ENCODE results near the gene ADGRF1.

DNA sequence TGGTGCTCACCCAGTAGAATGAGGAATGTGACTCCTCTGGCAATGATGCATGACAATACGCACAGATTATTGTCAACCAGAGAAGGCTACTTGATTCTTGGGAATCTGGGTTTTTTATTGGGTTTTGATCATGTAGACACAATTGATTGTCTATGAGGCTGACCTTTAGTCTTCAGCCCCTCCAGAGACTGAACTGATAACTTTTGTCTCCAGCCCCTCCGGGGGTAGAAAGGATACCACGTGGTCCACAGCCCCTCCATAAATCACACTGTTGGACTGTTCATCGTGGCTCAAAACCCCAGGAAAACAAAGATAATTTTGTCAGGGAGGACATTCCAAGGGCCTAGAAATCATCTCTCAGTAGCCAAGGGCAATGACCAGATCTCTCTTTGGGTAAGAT is 62.9 kb downstream of the ADGRF1 start:
- TF ChIP-seq, protein P1, sequence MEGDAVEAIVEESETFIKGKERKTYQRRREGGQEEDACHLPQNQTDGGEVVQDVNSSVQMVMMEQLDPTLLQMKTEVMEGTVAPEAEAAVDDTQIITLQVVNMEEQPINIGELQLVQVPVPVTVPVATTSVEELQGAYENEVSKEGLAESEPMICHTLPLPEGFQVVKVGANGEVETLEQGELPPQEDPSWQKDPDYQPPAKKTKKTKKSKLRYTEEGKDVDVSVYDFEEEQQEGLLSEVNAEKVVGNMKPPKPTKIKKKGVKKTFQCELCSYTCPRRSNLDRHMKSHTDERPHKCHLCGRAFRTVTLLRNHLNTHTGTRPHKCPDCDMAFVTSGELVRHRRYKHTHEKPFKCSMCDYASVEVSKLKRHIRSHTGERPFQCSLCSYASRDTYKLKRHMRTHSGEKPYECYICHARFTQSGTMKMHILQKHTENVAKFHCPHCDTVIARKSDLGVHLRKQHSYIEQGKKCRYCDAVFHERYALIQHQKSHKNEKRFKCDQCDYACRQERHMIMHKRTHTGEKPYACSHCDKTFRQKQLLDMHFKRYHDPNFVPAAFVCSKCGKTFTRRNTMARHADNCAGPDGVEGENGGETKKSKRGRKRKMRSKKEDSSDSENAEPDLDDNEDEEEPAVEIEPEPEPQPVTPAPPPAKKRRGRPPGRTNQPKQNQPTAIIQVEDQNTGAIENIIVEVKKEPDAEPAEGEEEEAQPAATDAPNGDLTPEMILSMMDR (conservative IDR thresholded peaks at IDR 0.05 in 1 of 2, IDR thresholded peaks at IDR 0.05 in 1 of 2; ENCODE audit: low read depth in 1 of 2, low read length in 2 of 2): no peak
- no peak for TF ChIP-seq EZH2 (IDR thresholded peaks at IDR 0.05; ENCODE audit: low read length, missing control alignments)
